ENCODE measurements around the gene SPIRE1. TPM values are rescaled to one million over a fixed set of nuclear protein-coding genes. Genes with fewer than 3 reads are reported as not detected.
"Not testable (repeated sequence)": the region's sequence is repeated elsewhere in the genome, so short reads cannot be mapped to it uniquely, and the experiment has no call there.

SPIRE1 gene
- total RNA-seq, 2 experiments from 2014 or later: 0.99 to 1.4 TPM

DNA sequence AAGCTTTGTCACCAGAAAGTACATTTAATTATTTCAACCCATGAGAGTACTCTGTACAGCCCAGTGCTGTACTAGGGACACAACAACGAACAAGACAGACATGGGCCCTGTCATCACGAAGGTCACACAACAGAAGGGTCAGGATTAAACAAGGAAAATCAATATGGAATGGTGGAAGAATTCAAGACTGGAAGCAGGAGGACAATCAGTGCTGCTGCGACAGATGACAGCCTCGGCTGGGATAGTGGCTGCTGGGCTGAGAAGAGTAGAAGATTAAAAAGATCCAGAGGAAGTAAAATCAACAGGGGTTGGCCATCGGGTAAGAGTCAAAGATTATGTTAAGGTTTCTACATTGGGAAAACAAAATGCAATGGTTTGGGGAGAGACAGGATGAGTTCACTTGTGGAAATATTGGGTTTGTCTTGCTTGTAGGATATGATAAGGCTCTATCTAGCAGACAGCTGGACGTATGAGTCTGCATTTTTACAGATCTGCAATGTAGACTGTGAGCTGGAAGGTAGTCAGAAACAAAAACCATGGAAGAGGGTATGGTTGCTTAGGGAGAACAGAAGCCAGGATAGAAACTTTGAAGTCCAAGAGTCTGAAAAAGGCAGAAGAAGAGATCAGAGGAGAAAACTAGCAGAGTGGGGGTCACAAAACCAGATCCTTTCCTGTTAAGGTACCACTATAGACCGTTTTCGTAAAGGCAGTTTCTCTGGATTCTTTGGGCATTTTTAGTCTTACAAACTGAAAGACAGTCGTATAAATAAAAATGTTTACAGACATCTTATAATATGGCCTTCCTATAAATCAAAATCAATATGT lies 166.1 kb downstream of the SPIRE1 start:
- no peaks in the 10 kb centered on the region for H3K36me3 ChIP-seq (ENCODE audit: insufficient read depth, low read length)
- intact Hi-C loops (cut with DNase I, micrococcal nuclease): no loop called here
- no peaks in the 10 kb centered on the region for H3K27me3 ChIP-seq (ENCODE audit: control insufficient read depth in 1 of 2, insufficient read depth in 2 of 2, low read length in 2 of 2)
- no peak for ATAC-seq (ENCODE audit: poor library complexity)
- CTCF ChIA-PET: no interaction called here
- no peaks in the 10 kb centered on the region for H3K9me3 ChIP-seq (ENCODE audit: control insufficient read depth in 1 of 2, insufficient read depth in 1 of 2, low read length in 2 of 2)
- Mint-ChIP-seq H3K9me3 (no peaks in the 10 kb centered on the region), H3K36me3 (ENCODE audit: low read depth) (peaks cover 7% of the 10 kb centered on the region), H3K4me3 (no peak overlapping the region), H3K27me3 (no peaks in the 10 kb centered on the region), H3K27ac (no peak overlapping the region), H3K4me1 (ENCODE audit: low read depth) (no peaks in the 10 kb centered on the region)
- POLR2A ChIA-PET: no interaction called here
- H3K4me3 ChIP-seq (ENCODE audit: low read length): no peak overlapping the region
- TF ChIP-seq CTCF (IDR thresholded peaks at IDR 0.05): no peak
- no peak overlapping the region for H3K27ac ChIP-seq (ENCODE audit: low read depth in 1 of 2, low read length in 2 of 2)
- H3K4me1 ChIP-seq (ENCODE audit: insufficient read depth, low read length): no peaks in the 10 kb centered on the region
- no peak for DNase-seq

GRCh38 chr18:12485479-12486105 lies 172.3 kb downstream of the SPIRE1 start:
- no peak for TF ChIP-seq CTCF (IDR thresholded peaks at IDR 0.05)
- Mint-ChIP-seq H3K27ac (no peak overlapping the region), H3K27me3 (no peaks in the 10 kb centered on the region), H3K4me3 (no peak overlapping the region), H3K9me3 (no peaks in the 10 kb centered on the region), H3K36me3 (ENCODE audit: low read depth) (peaks cover 3% of the 10 kb centered on the region), H3K4me1 (ENCODE audit: low read depth) (peaks cover 6% of the 10 kb centered on the region)
- intact Hi-C loops (cut with DNase I, micrococcal nuclease): no loop called here
- CTCF ChIA-PET: no interaction called here
- Histone ChIP-seq H3K36me3 (ENCODE audit: insufficient read depth, low read length) (no peaks in the 10 kb centered on the region), H3K9me3 (ENCODE audit: control insufficient read depth in 1 of 2, insufficient read depth in 1 of 2, low read length in 2 of 2) (no peaks in the 10 kb centered on the region), H3K4me3 (ENCODE audit: low read length) (no peak overlapping the region), H3K4me1 (ENCODE audit: insufficient read depth, low read length) (no peaks in the 10 kb centered on the region), H3K27ac (ENCODE audit: low read depth in 1 of 2, low read length in 2 of 2) (no peak overlapping the region), H3K27me3 (ENCODE audit: control insufficient read depth in 1 of 2, insufficient read depth in 2 of 2, low read length in 2 of 2) (no peaks in the 10 kb centered on the region)
- DNase-seq (no peak), ATAC-seq (ENCODE audit: poor library complexity) (no peak)
- POLR2A ChIA-PET: no interaction called here

GRCh38 chr18:12481915-12482314 lies 176.0 kb downstream of the SPIRE1 start:
- intact Hi-C loops (cut with DNase I, micrococcal nuclease); DNase-seq; H3K9me3 ChIP-seq (ENCODE audit: control insufficient read depth in 1 of 2, insufficient read depth in 1 of 2, low read length in 2 of 2); H3K4me1 ChIP-seq (ENCODE audit: insufficient read depth, low read length); H3K36me3 ChIP-seq (ENCODE audit: insufficient read depth, low read length); H3K27ac Mint-ChIP-seq; H3K4me3 ChIP-seq (ENCODE audit: low read length); H3K4me3 Mint-ChIP-seq; H3K27me3 Mint-ChIP-seq; H3K27me3 ChIP-seq (ENCODE audit: control insufficient read depth in 1 of 2, insufficient read depth in 2 of 2, low read length in 2 of 2); H3K4me1 Mint-ChIP-seq (ENCODE audit: low read depth); H3K36me3 Mint-ChIP-seq (ENCODE audit: low read depth); H3K27ac ChIP-seq (ENCODE audit: low read depth in 1 of 2, low read length in 2 of 2); ATAC-seq (ENCODE audit: poor library complexity); CTCF ChIA-PET; H3K9me3 Mint-ChIP-seq; POLR2A ChIA-PET: not testable (repeated sequence)

Data from CD4-positive, alpha-beta T cell (primary cell).